Liver (tissue), 9 donors: ENCODE measurements around the gene HSH2D. TPM values are rescaled to one million over a fixed set of nuclear protein-coding genes. Genes with fewer than 3 reads are reported as not detected.

ENCODE experiments used
- DNase-seq: peaks from one replicate; pipeline ENCODE4 v3.0.0-alpha.2; 2017; ENCODE audit warnings: low spot score
- H3K27ac ChIP-seq, 2 donors: one replicate each; pipeline ENCODE4 v1.7.0; 2013; ENCODE audit warnings: inconsistent platforms in 2 of 2, low read length in 2 of 2, control low read depth in 1 of 2, low read depth in 1 of 2, mild to moderate bottlenecking in 1 of 2
- H3K27me3 ChIP-seq, 4 donors: one replicate each; pipeline versions ENCODE4 v1.6.1 to v1.7.0; 2013; ENCODE audit warnings: low read length in 3 of 4, inconsistent platforms in 1 of 4, mild to moderate bottlenecking in 1 of 4, moderate library complexity in 1 of 4; ENCODE audit not compliant: control insufficient read depth in 4 of 4, insufficient read depth in 4 of 4
- H3K36me3 ChIP-seq, 4 donors: one replicate each; pipeline versions ENCODE4 v1.6.1 to v1.7.0; 2013; ENCODE audit warnings: low read length in 3 of 4, mild to moderate bottlenecking in 3 of 4, low read depth in 1 of 4, moderate library complexity in 1 of 4; ENCODE audit not compliant: control insufficient read depth in 4 of 4, insufficient read depth in 3 of 4
- H3K4me1 ChIP-seq, 4 donors: one replicate each; pipeline versions ENCODE4 v1.6.1 to v1.7.0; 2013; ENCODE audit warnings: low read length in 3 of 4, mild to moderate bottlenecking in 3 of 4, moderate library complexity in 1 of 4; ENCODE audit not compliant: control insufficient read depth in 4 of 4, insufficient read depth in 4 of 4
- H3K4me3 ChIP-seq, 3 donors: one replicate each; pipeline versions ENCODE4 v1.6.1 to v1.7.0; 2013; ENCODE audit warnings: low read length in 3 of 3, control low read depth in 1 of 3, low read depth in 1 of 3, mild to moderate bottlenecking in 1 of 3
- H3K9ac ChIP-seq, 2 donors: one replicate each; pipeline ENCODE4 v1.7.0; 2013; ENCODE audit warnings: low read length in 2 of 2, mild to moderate bottlenecking in 2 of 2, moderate library complexity in 2 of 2, control low read depth in 1 of 2, low read depth in 1 of 2
- H3K9me3 ChIP-seq, 4 donors: one replicate each; pipeline versions ENCODE4 v1.6.1 to v1.7.0; 2013; ENCODE audit warnings: low read length in 3 of 4; ENCODE audit not compliant: control insufficient read depth in 4 of 4
- ATF3 ChIP-seq: IDR thresholded peaks from 2 replicates; pipeline ENCODE4 v1.6.1; 2016; ENCODE audit warnings: antibody characterized with exemption
- EGR1 ChIP-seq, 2 donors: IDR thresholded peaks; 2 replicates each; pipeline ENCODE4 v1.6.1; 2016 to 2018; ENCODE audit warnings: antibody characterized with exemption in 2 of 2, low read depth in 2 of 2
- FOXA1 ChIP-seq: IDR thresholded peaks from 2 replicates; pipeline ENCODE4 v1.6.1; 2016; ENCODE audit warnings: antibody characterized with exemption
- FOXA2 ChIP-seq: IDR thresholded peaks from 2 replicates; pipeline ENCODE4 v1.6.1; 2016; ENCODE audit warnings: antibody characterized with exemption
- GABPA ChIP-seq, 2 donors: IDR thresholded peaks in 1 of 2; conservative IDR thresholded peaks in 1 of 2; 2 replicates each; pipeline ENCODE4 v1.6.1; 2016; ENCODE audit warnings: antibody characterized with exemption in 2 of 2, mild to moderate bottlenecking in 1 of 2, moderate library complexity in 1 of 2
- HNF4A ChIP-seq, 2 donors: conservative IDR thresholded peaks; 2 replicates each; pipeline ENCODE4 v1.6.1; 2016; ENCODE audit warnings: antibody characterized with exemption in 2 of 2, mild to moderate bottlenecking in 2 of 2
- HNF4G ChIP-seq: IDR thresholded peaks from 2 replicates; pipeline ENCODE4 v1.6.1; 2016; ENCODE audit warnings: antibody characterized with exemption
- JUND ChIP-seq, 2 donors: IDR thresholded peaks; 2 replicates each; pipeline ENCODE4 v1.6.1; 2016; ENCODE audit warnings: antibody characterized with exemption in 2 of 2
- NR2F2 ChIP-seq: IDR thresholded peaks from 2 replicates; pipeline ENCODE4 v1.6.1; 2016; ENCODE audit warnings: antibody characterized with exemption
- RAD21 ChIP-seq, 2 donors: IDR thresholded peaks; 2 replicates each; pipeline ENCODE4 v1.6.1; 2016; ENCODE audit warnings: antibody characterized with exemption in 2 of 2, mild to moderate bottlenecking in 2 of 2
- RXRA ChIP-seq, 2 donors: IDR thresholded peaks; 2 replicates each; pipeline ENCODE4 v1.6.1; 2017 to 2018; ENCODE audit warnings: antibody characterized with exemption in 2 of 2, mild to moderate bottlenecking in 1 of 2
- SP1 ChIP-seq: IDR thresholded peaks from 2 replicates; pipeline ENCODE4 v1.6.1; 2018; ENCODE audit warnings: antibody characterized with exemption, mild to moderate bottlenecking
- TAF1 ChIP-seq: conservative IDR thresholded peaks from 2 replicates; pipeline ENCODE4 v1.6.1; 2016; ENCODE audit warnings: antibody characterized with exemption, mild to moderate bottlenecking
- YY1 ChIP-seq: IDR thresholded peaks from 2 replicates; pipeline ENCODE4 v1.6.1; 2016; ENCODE audit warnings: antibody characterized with exemption, mild to moderate bottlenecking
- WGBS: extraction: QIAGEN DNeasy Blood & Tissue Kit; methylation state at CpG from one replicate; pipeline ENCODE4 v1.1.7; 2013; 5-methylcytosine and 5-hydroxymethylcytosine counted together
- polyA plus RNA-seq, 2 donors: library from polyadenylated mRNA; stranded (reverse) in 1 of 2; unstranded in 1 of 2; fragments of 200-250 nt in 1 of 2; fragments of >200 nt in 1 of 2; fragmentation: Nextera tagmentation in 1 of 2; extraction: Ambion mirVana in 1 of 2; gene quantifications; one replicate each; pipeline versions ENCODE4 v1.2.1 to v1.2.3, GENCODE V29; 2013 to 2015
- total RNA-seq, 2 donors: library from RNA; depleted of rRNA; stranded (reverse); fragments of >200 nt; gene quantifications; one replicate each; pipeline ENCODE4 v1.2.3, GENCODE V29; 2014
- TF ChIP-seq, protein P1 (sequence below): IDR thresholded peaks from 2 replicates; pipeline ENCODE4 v1.6.1; 2016; ENCODE audit warnings: antibody characterized with exemption, mild to moderate bottlenecking
- TF ChIP-seq, protein P2 (sequence below): IDR thresholded peaks from 2 replicates; pipeline ENCODE4 v1.6.1; 2016; ENCODE audit warnings: antibody characterized with exemption
- TF ChIP-seq, protein P3 (sequence below): fragments of 150-350 bp; IDR thresholded peaks from 2 replicates; pipeline ENCODE4 v1.5.1; 2017; ENCODE audit warnings: improper control_type of control experiment, low read depth, low read length; ENCODE audit not compliant: missing input control
- donor health status: healthy.
- donor health status: healthy.
- donor health status: healthy.
- donor health status: healthy.
- donor health status: healthy.

Gene HSH2D
- total and polyA plus RNA-seq, 4 donors, result 0.33 to 2.9 (median 1.2) TPM

GRCh38 chr19:16127776-16128371, 15.6 kb upstream of the HSH2D start:
- TF ChIP-seq GABPA (IDR thresholded peaks at IDR 0.05 in 1 of 2, conservative IDR thresholded peaks at IDR 0.05 in 1 of 2) (no peak), TAF1 (no peak), RAD21 (IDR thresholded peaks at IDR 0.05) (no peak), JUND (IDR thresholded peaks at IDR 0.05) (no peak), FOXA1 (no peak), ATF3 (no peak), EGR1 (IDR thresholded peaks at IDR 0.05; ENCODE audit: low read depth in 2 of 2) (no peak), NR2F2 (no peak), HNF4A (conservative IDR thresholded peaks at IDR 0.05) (no peak), SP1 (no peak), FOXA2 (no peak), YY1 (no peak), HNF4G (no peak)
- TF ChIP-seq, protein P1, sequence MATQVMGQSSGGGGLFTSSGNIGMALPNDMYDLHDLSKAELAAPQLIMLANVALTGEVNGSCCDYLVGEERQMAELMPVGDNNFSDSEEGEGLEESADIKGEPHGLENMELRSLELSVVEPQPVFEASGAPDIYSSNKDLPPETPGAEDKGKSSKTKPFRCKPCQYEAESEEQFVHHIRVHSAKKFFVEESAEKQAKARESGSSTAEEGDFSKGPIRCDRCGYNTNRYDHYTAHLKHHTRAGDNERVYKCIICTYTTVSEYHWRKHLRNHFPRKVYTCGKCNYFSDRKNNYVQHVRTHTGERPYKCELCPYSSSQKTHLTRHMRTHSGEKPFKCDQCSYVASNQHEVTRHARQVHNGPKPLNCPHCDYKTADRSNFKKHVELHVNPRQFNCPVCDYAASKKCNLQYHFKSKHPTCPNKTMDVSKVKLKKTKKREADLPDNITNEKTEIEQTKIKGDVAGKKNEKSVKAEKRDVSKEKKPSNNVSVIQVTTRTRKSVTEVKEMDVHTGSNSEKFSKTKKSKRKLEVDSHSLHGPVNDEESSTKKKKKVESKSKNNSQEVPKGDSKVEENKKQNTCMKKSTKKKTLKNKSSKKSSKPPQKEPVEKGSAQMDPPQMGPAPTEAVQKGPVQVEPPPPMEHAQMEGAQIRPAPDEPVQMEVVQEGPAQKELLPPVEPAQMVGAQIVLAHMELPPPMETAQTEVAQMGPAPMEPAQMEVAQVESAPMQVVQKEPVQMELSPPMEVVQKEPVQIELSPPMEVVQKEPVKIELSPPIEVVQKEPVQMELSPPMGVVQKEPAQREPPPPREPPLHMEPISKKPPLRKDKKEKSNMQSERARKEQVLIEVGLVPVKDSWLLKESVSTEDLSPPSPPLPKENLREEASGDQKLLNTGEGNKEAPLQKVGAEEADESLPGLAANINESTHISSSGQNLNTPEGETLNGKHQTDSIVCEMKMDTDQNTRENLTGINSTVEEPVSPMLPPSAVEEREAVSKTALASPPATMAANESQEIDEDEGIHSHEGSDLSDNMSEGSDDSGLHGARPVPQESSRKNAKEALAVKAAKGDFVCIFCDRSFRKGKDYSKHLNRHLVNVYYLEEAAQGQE, result no peak
- TF ChIP-seq, protein P2, sequence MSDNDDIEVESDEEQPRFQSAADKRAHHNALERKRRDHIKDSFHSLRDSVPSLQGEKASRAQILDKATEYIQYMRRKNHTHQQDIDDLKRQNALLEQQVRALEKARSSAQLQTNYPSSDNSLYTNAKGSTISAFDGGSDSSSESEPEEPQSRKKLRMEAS, result no peak
- TF ChIP-seq, protein P3, sequence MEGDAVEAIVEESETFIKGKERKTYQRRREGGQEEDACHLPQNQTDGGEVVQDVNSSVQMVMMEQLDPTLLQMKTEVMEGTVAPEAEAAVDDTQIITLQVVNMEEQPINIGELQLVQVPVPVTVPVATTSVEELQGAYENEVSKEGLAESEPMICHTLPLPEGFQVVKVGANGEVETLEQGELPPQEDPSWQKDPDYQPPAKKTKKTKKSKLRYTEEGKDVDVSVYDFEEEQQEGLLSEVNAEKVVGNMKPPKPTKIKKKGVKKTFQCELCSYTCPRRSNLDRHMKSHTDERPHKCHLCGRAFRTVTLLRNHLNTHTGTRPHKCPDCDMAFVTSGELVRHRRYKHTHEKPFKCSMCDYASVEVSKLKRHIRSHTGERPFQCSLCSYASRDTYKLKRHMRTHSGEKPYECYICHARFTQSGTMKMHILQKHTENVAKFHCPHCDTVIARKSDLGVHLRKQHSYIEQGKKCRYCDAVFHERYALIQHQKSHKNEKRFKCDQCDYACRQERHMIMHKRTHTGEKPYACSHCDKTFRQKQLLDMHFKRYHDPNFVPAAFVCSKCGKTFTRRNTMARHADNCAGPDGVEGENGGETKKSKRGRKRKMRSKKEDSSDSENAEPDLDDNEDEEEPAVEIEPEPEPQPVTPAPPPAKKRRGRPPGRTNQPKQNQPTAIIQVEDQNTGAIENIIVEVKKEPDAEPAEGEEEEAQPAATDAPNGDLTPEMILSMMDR, result no peak
- Histone ChIP-seq H3K9ac (no peak overlapping the region), H3K4me1 (no peaks in the 10 kb centered on the region), H3K27ac (no peak overlapping the region), H3K27me3 (no peaks in the 10 kb centered on the region), H3K9me3 (no peaks in the 10 kb centered on the region), H3K4me3 (no peak overlapping the region), H3K36me3 (peaks cover 18 to 86% (median 56%) of the 10 kb centered on the region in 4 donors)
- 96% methylated on average over 21 of the region's 21 CpGs for WGBS
- no peak for DNase-seq

- H3K36me3 ChIP-seq, result peaks cover 7 to 69% (median 55%) of the 10 kb centered on the region in 4 donors
- no peak for DNase-seq
- TF ChIP-seq RAD21 (IDR thresholded peaks at IDR 0.05) (no peak), RXRA (IDR thresholded peaks at IDR 0.05) (no peak), EGR1 (IDR thresholded peaks at IDR 0.05; ENCODE audit: low read depth in 2 of 2) (no peak), JUND (IDR thresholded peaks at IDR 0.05) (no peak), YY1 (no peak)
- TF ChIP-seq, protein P2, result no peak
- H3K27ac ChIP-seq, result no peak overlapping the region
- H3K9ac ChIP-seq, result no peak overlapping the region
- no peaks in the 10 kb centered on the region for H3K27me3 ChIP-seq
- no peak overlapping the region for H3K4me3 ChIP-seq
- H3K4me1 ChIP-seq, result no peaks in the 10 kb centered on the region
- no peaks in the 10 kb centered on the region for H3K9me3 ChIP-seq
- WGBS, result 99% methylated on average over 3 of the region's 3 CpGs
Observed at GRCh38 chr19:16131648-16132047, 11.8 kb upstream of the HSH2D start.
